HCT116 (cell line): Measurements from ENCODE around the gene FLRT1. TPM values are rescaled to one million over a fixed set of nuclear protein-coding genes. Genes with fewer than 3 reads are reported as not detected.

Experiments
- ATAC-seq: fragments of 200-7000 bp; cut with Tn5 transposase; 2 replicates; pipeline ENCODE4 v1.9.1; 2020; ENCODE audit warnings: mild to moderate bottlenecking, moderate library complexity
- BruUV-seq: library from RNA; stranded (reverse); fragments of 400-500 nt; replicated peaks from 2 replicates; lab custom pipeline; 2021; lab: Mats Ljungman, UMichigan
- CTCF ChIA-PET: fragments of 300-600 bp; sonication (Branson Sonifier 250); formaldehyde crosslinking; loops from one replicate; lab custom pipeline; 2021; ENCODE audit warnings: antibody characterized with exemption; lab: Charles Lee
- POLR2A ChIA-PET: fragments of 300-600, 350-600 bp; sonication (Branson Sonifier 250); formaldehyde crosslinking; loops from one replicate; lab custom pipeline; 2021; ENCODE audit warnings: antibody characterized with exemption; lab: Charles Lee
- RAD21 ChIA-PET, 2 experiments: fragments of 300-600 bp; sonication (Branson Sonifier 250); formaldehyde crosslinking; loops; one replicate each; lab custom pipeline; 2023; ENCODE audit warnings: low total read pairs in 2 of 2; ENCODE audit not compliant: uncharacterized antibody in 2 of 2, unreplicated experiment in 2 of 2, low non-redundant PET in 1 of 2; lab: Charles Lee
- DNase-seq: peaks from one replicate; pipeline ENCODE4 v3.0.0-alpha.2; 2010; ENCODE audit warnings: low read depth, low spot score
- H2AFZ ChIP-seq: fragments of 200-600 bp; shearing (Covaris generic), sonication (generic); 2 replicates; pipeline ENCODE4 v1.6.1; 2017; ENCODE audit warnings: low read depth, mixed run types, mixed read lengths, antibody characterized with exemption, low read length; ENCODE audit not compliant: poor library complexity, severe bottlenecking
- H3K27ac ChIP-seq: 2 replicates; pipeline ENCODE4 v1.5.1; 2012; ENCODE audit warnings: low read depth, low read length
- H3K27me3 ChIP-seq: fragments of 200-600 bp; sonication (generic); 2 replicates; pipeline ENCODE4 v1.6.1; 2016; ENCODE audit warnings: mixed run types, low read length, mixed read lengths; ENCODE audit not compliant: insufficient read depth
- H3K36me3 ChIP-seq, 2 experiments: fragments of 200-500 bp in 1 of 2; fragments of 200-600 bp in 1 of 2; sonication (Bioruptor generic) in 1 of 2; sonication (generic) in 1 of 2; 2 replicates each; pipeline versions ENCODE4 v1.5.1 to v1.6.1; 2014 to 2016; ENCODE audit warnings: low read length in 2 of 2, inconsistent platforms in 1 of 2, mixed read lengths in 1 of 2, mixed run types in 1 of 2; ENCODE audit not compliant: insufficient read depth in 2 of 2, control insufficient read depth in 1 of 2
- H3K4me1 ChIP-seq, 2 experiments: fragments of 200-600 bp in 1 of 2; sonication (generic) in 1 of 2; 2 replicates each; pipeline versions ENCODE4 v1.5.1 to v1.6.1; 2012 to 2017; ENCODE audit warnings: low read length in 2 of 2, inconsistent platforms in 1 of 2, mild to moderate bottlenecking in 1 of 2, mixed read lengths in 1 of 2, mixed run types in 1 of 2, moderate library complexity in 1 of 2; ENCODE audit not compliant: insufficient read depth in 2 of 2, control insufficient read depth in 1 of 2
- H3K4me2 ChIP-seq: fragments of 200-600 bp; sonication (generic); 2 replicates; pipeline ENCODE4 v1.6.1; 2017; ENCODE audit warnings: mixed run types, low read length, mixed read lengths
- H3K4me3 ChIP-seq, 2 experiments: fragments of 200-600 bp in 1 of 2; sonication (generic) in 1 of 2; replicated peaks in 1 of 2; 2 replicates each; pipeline ENCODE4 v1.5.1; 2011 to 2016; ENCODE audit warnings: low read length in 2 of 2, control low read depth in 1 of 2, low read depth in 1 of 2, mild to moderate bottlenecking in 1 of 2, mixed read lengths in 1 of 2, mixed run types in 1 of 2
- H3K79me2 ChIP-seq: fragments of 200-600 bp; sonication (generic); 2 replicates; pipeline ENCODE4 v1.6.1; 2017; ENCODE audit warnings: mild to moderate bottlenecking, mixed run types, low read length, moderate library complexity, mixed read lengths; ENCODE audit not compliant: insufficient read depth
- H3K9ac ChIP-seq: fragments of 200-600 bp; sonication (generic); 2 replicates; pipeline ENCODE4 v1.6.1; 2016; ENCODE audit warnings: low read length, mixed read lengths
- H3K9me2 ChIP-seq: fragments of 200-600 bp; sonication (generic), shearing (Covaris generic); 2 replicates; pipeline ENCODE4 v1.6.1; 2017; ENCODE audit warnings: mixed run types, mild to moderate bottlenecking, moderate library complexity; ENCODE audit not compliant: insufficient read depth
- H3K9me3 ChIP-seq, 2 experiments: fragments of 200-500 bp in 1 of 2; fragments of 200-600 bp in 1 of 2; sonication (Bioruptor generic) in 1 of 2; sonication (generic) in 1 of 2; 2 replicates each; pipeline ENCODE4 v1.6.1; 2014 to 2017; ENCODE audit warnings: low read length in 2 of 2, mixed read lengths in 2 of 2, inconsistent platforms in 1 of 2, low read depth in 1 of 2, mild to moderate bottlenecking in 1 of 2, mixed run types in 1 of 2, moderate library complexity in 1 of 2; ENCODE audit not compliant: control insufficient read depth in 1 of 2, insufficient read depth in 1 of 2
- H4K20me1 ChIP-seq: fragments of 200-600 bp; sonication (generic), shearing (Covaris generic); 2 replicates; pipeline ENCODE4 v1.6.1; 2017; ENCODE audit warnings: mixed run types, mild to moderate bottlenecking, moderate library complexity; ENCODE audit not compliant: insufficient read depth
- CBX3 ChIP-seq: IDR thresholded peaks from 2 replicates; pipeline ENCODE4 v1.6.1; 2012; ENCODE audit warnings: low read depth
- EGR1 ChIP-seq: IDR thresholded peaks from 2 replicates; pipeline ENCODE4 v1.6.1; 2012; ENCODE audit warnings: low read depth
- FOSL1 ChIP-seq: IDR thresholded peaks from 2 replicates; pipeline ENCODE4 v1.6.1; 2012; ENCODE audit warnings: low read depth
- JUND ChIP-seq: IDR thresholded peaks from 2 replicates; pipeline ENCODE4 v1.6.1; 2012
- POLR2AphosphoS5 ChIP-seq: IDR thresholded peaks from 2 replicates; pipeline ENCODE4 v1.6.1; 2011; ENCODE audit warnings: mild to moderate bottlenecking, low read depth, low read length, moderate library complexity
- SIN3A ChIP-seq: IDR thresholded peaks from 2 replicates; pipeline ENCODE4 v1.6.1; 2012; ENCODE audit warnings: low read depth
- SRF ChIP-seq: IDR thresholded peaks from 2 replicates; pipeline ENCODE4 v1.6.1; 2012; ENCODE audit warnings: low read depth
- TCF7L2 ChIP-seq: IDR thresholded peaks from 2 replicates; pipeline ENCODE4 v1.7.0; 2011; ENCODE audit warnings: borderline replicate concordance, inconsistent platforms; ENCODE audit not compliant: insufficient read depth, insufficient read length; ENCODE audit errors: extremely low read depth
- ZNF274 ChIP-seq: fragments of 200-500 bp; sonication (Bioruptor generic); IDR thresholded peaks from 2 replicates; pipeline ENCODE4 v1.6.1; 2014; ENCODE audit warnings: mild to moderate bottlenecking, low read depth, low read length, inconsistent platforms
- intact Hi-C: fragments of 100-400 bp; cut with micrococcal nuclease; formaldehyde crosslinking; loops from 2 replicates; pipeline ENCODE4 v1.10.0; 2022
- total RNA-seq: library from RNA; stranded (reverse); gene quantifications from one replicate; pipeline ENCODE4 v1.2.1, GENCODE V29; 2021; ENCODE audit not compliant: unreplicated experiment
- TF ChIP-seq, protein P1 (sequence below): IDR thresholded peaks from 2 replicates; pipeline ENCODE4 v1.6.1; 2011; ENCODE audit warnings: mild to moderate bottlenecking, low read length, moderate library complexity; ENCODE audit not compliant: insufficient replicate concordance; ENCODE audit errors: extremely low read depth

The FLRT1 gene
- total RNA-seq, 1 experiment from 2014 or later = 0.15 TPM

- POLR2A ChIA-PET = no interaction called here
- Histone ChIP-seq H3K36me3 (no peaks in the 10 kb centered on the region; a peak in 1 of 4 replicates), H3K27ac (no peak overlapping the region), H4K20me1 (no peaks in the 10 kb centered on the region), H3K9me2 (no peaks in the 10 kb centered on the region), H3K4me1 (peaks cover 2% of the 10 kb centered on the region in 2 experiments; a peak in 2 of 4 replicates), H3K27me3 (no peaks in the 10 kb centered on the region), H2AFZ (no peak overlapping the region), H3K9ac (no peak overlapping the region), H3K4me2 (no peak overlapping the region), H3K9me3 (peaks cover 0 to 9% of the 10 kb centered on the region in 2 experiments; a peak in 1 of 4 replicates), H3K4me3 (no peak overlapping the region), H3K79me2 (no peaks in the 10 kb centered on the region)
- no peak for TF ChIP-seq CBX3
- no peak for TF ChIP-seq JUND
- no peak for TF ChIP-seq SIN3A
- TF ChIP-seq, protein P1, sequence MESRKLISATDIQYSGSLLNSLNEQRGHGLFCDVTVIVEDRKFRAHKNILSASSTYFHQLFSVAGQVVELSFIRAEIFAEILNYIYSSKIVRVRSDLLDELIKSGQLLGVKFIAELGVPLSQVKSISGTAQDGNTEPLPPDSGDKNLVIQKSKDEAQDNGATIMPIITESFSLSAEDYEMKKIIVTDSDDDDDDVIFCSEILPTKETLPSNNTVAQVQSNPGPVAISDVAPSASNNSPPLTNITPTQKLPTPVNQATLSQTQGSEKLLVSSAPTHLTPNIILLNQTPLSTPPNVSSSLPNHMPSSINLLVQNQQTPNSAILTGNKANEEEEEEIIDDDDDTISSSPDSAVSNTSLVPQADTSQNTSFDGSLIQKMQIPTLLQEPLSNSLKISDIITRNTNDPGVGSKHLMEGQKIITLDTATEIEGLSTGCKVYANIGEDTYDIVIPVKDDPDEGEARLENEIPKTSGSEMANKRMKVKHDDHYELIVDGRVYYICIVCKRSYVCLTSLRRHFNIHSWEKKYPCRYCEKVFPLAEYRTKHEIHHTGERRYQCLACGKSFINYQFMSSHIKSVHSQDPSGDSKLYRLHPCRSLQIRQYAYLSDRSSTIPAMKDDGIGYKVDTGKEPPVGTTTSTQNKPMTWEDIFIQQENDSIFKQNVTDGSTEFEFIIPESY = no peak
- no peak for TF ChIP-seq ZNF274
- TF ChIP-seq SRF = no peak
- TF ChIP-seq TCF7L2 = no peak
- no peak for TF ChIP-seq POLR2AphosphoS5
- TF ChIP-seq FOSL1 = no peak
- TF ChIP-seq EGR1 = no peak
- DNase-seq (no peak), ATAC-seq (no peak; the same call in 1 of the 2 replicates)
- no TSS peak for BruUV-seq
- RAD21 ChIA-PET = no interaction called here
- intact Hi-C loops = no loop called here
- CTCF ChIA-PET = no interaction called here
Observed at GRCh38 chr11:64013141-64013896, 22.4 kb upstream of the FLRT1 start.
